ENCODE results near the gene TAB2.

GRCh38 chr6:149384464-149384863 lies 67.0 kb downstream of the TAB2 start:
- TF ChIP-seq EZH2 (IDR thresholded peaks at IDR 0.05; ENCODE audit: borderline replicate concordance, low read depth, low read length, severe bottlenecking): no peak
- TF ChIP-seq POLR2A (IDR thresholded peaks at IDR 0.05; ENCODE audit: low read depth, low read length): no peak
- TF ChIP-seq CTCF (IDR thresholded peaks at IDR 0.05; ENCODE audit: extremely low read depth in 1 of 2, insufficient read depth in 1 of 2, low read depth in 1 of 2, low read length in 2 of 2): no peak
- TF ChIP-seq MYC (IDR thresholded peaks at IDR 0.05; ENCODE audit: low read depth, low read length): no peak
- no peak for TF ChIP-seq POLR2AphosphoS5 (IDR thresholded peaks at IDR 0.05; ENCODE audit: insufficient read depth, low read depth, low read length)
- TF ChIP-seq GATA2 (IDR thresholded peaks at IDR 0.05; ENCODE audit: insufficient read depth, insufficient read length, low read depth, low read length): no peak
- no peak for TF ChIP-seq MAX (IDR thresholded peaks at IDR 0.05; ENCODE audit: insufficient read depth, insufficient read length)
- no peak for TF ChIP-seq FOS (IDR thresholded peaks at IDR 0.05; ENCODE audit: borderline replicate concordance, insufficient read depth, low read length)
- TF ChIP-seq JUN (IDR thresholded peaks at IDR 0.05; ENCODE audit: borderline replicate concordance, insufficient read depth, insufficient read length, low read depth): no peak

Measured in endothelial cell of umbilical vein (primary cell).